H1 (cell line): ENCODE data around the gene TRIM46. TPM values are rescaled to one million over a fixed set of nuclear protein-coding genes. Genes with fewer than 3 reads are reported as not detected.

ENCODE experiments used
- CTCF ChIA-PET: fragments of 300-600 bp; sonication (Branson Sonifier 250); formaldehyde crosslinking; loops from one replicate; lab custom pipeline; 2021; ENCODE audit not compliant: partially characterized antibody; lab: Charles Lee
- POLR2A ChIA-PET: fragments of 300-600 bp; sonication (Branson Sonifier 250); formaldehyde crosslinking; loops from one replicate; lab custom pipeline; 2021; ENCODE audit warnings: inconsistent platforms; ENCODE audit not compliant: partially characterized antibody; lab: Charles Lee
- DNase-seq, 2 experiments: peaks; one replicate each; pipeline versions ENCODE4 v3.0.0 to v3.0.0-alpha.2; 2010 to 2022; ENCODE audit warnings: low spot score in 2 of 2, low read depth in 1 of 2, mixed read lengths in 1 of 2
- FAIRE-seq: peaks from 2 replicates; lab custom pipeline; 2011; peaks lifted over from hg19 to GRCh38; lab: Jason Lieb, UNC
- H2AFZ ChIP-seq: 2 replicates; pipeline ENCODE4 v1.8.1; 2012; ENCODE audit warnings: low read length, inconsistent platforms
- H2AK5ac ChIP-seq: 2 replicates; pipeline ENCODE4 v1.6.1; 2013; ENCODE audit warnings: low read depth, low read length
- H2BK120ac ChIP-seq: replicated peaks from 2 replicates; pipeline ENCODE3; 2013; ENCODE audit warnings: low read depth, low read length, inconsistent platforms
- H2BK12ac ChIP-seq: 2 replicates; pipeline ENCODE4 v1.6.1; 2013; ENCODE audit warnings: low read depth, low read length
- H2BK15ac ChIP-seq: 2 replicates; pipeline ENCODE4 v1.6.1; 2013; ENCODE audit warnings: low read length
- H2BK20ac ChIP-seq: 2 replicates; pipeline ENCODE4 v1.6.1; 2013; ENCODE audit warnings: low read length
- H2BK5ac ChIP-seq: 2 replicates; pipeline ENCODE4 v1.6.1; 2013; ENCODE audit warnings: low read depth, low read length
- H3K14ac ChIP-seq: 2 replicates; pipeline ENCODE4 v1.6.1; 2013; ENCODE audit warnings: inconsistent platforms; ENCODE audit not compliant: insufficient read length
- H3K18ac ChIP-seq: 2 replicates; pipeline ENCODE4 v1.6.1; 2013; ENCODE audit warnings: low read length; ENCODE audit errors: extremely low read depth
- H3K23ac ChIP-seq: 2 replicates; pipeline ENCODE4 v1.6.1; 2013; ENCODE audit warnings: inconsistent platforms; ENCODE audit not compliant: insufficient read length
- H3K23me2 ChIP-seq: 2 replicates; pipeline ENCODE4 v1.6.1; 2013; ENCODE audit warnings: low read depth, low read length
- H3K27ac ChIP-seq: 2 replicates; pipeline ENCODE4 v1.6.1; 2011; ENCODE audit warnings: low read depth, low read length, inconsistent platforms
- H3K27me3 ChIP-seq, 4 experiments: replicated peaks in 1 of 4; 1 replicate in 1 of 4; 2 replicates in 3 of 4; pipeline versions ENCODE4 v1.6.1 to v1.8.1; 2011 to 2013; ENCODE audit warnings: low read length in 3 of 4, mild to moderate bottlenecking in 3 of 4, inconsistent platforms in 2 of 4, mixed read lengths in 2 of 4, moderate library complexity in 1 of 4; ENCODE audit not compliant: control insufficient read depth in 3 of 4, insufficient read depth in 3 of 4; ENCODE audit errors: extremely low read depth in 1 of 4
- H3K36me3 ChIP-seq, 4 experiments: 2 replicates each; pipeline versions ENCODE4 v1.6.1 to v1.8.1; 2011 to 2013; ENCODE audit warnings: mild to moderate bottlenecking in 4 of 4, low read length in 3 of 4, moderate library complexity in 2 of 4, control low read depth in 1 of 4, inconsistent platforms in 1 of 4; ENCODE audit not compliant: insufficient read depth in 4 of 4, control insufficient read depth in 2 of 4
- H3K4ac ChIP-seq: replicated peaks from 2 replicates; pipeline ENCODE3; 2013; ENCODE audit warnings: low read length, low read depth, mixed read lengths, inconsistent platforms; ENCODE audit not compliant: insufficient read length
- H3K4me1 ChIP-seq, 4 experiments: replicated peaks in 1 of 4; 1 replicate in 1 of 4; 2 replicates in 3 of 4; pipeline versions ENCODE4 v1.6.1 to v1.8.1; 2011 to 2013; ENCODE audit warnings: low read length in 3 of 4, inconsistent platforms in 2 of 4, mixed read lengths in 1 of 4; ENCODE audit not compliant: insufficient read depth in 4 of 4, control insufficient read depth in 3 of 4
- H3K4me2 ChIP-seq, 2 experiments: 2 replicates each; pipeline versions ENCODE4 v1.6.1 to v1.8.1; 2011 to 2013; ENCODE audit warnings: low read depth in 2 of 2, low read length in 2 of 2, control low read depth in 1 of 2, inconsistent platforms in 1 of 2, mild to moderate bottlenecking in 1 of 2; ENCODE audit not compliant: insufficient read depth in 1 of 2
- H3K4me3 ChIP-seq, 4 experiments: fragments of 200-600, 300-600 bp in 1 of 4; sonication (generic), shearing (Covaris generic), sonication (Bioruptor Twin) in 1 of 4; 2 replicates each; pipeline versions ENCODE4 v1.5.1 to v1.8.1; 2011 to 2016; ENCODE audit warnings: low read length in 4 of 4, low read depth in 3 of 4, control low read depth in 2 of 4, inconsistent platforms in 2 of 4, mild to moderate bottlenecking in 2 of 4, mixed read lengths in 1 of 4, moderate library complexity in 1 of 4; ENCODE audit not compliant: insufficient read depth in 2 of 4; ENCODE audit errors: extremely low read depth in 1 of 4
- H3K56ac ChIP-seq: replicated peaks from 2 replicates; pipeline ENCODE3; 2013; ENCODE audit warnings: low read depth, mild to moderate bottlenecking, mixed read lengths, low read length, inconsistent platforms; ENCODE audit not compliant: insufficient read length
- H3K79me1 ChIP-seq: 2 replicates; pipeline ENCODE4 v1.6.1; 2013; ENCODE audit warnings: low read depth, low read length, control low read depth
- H3K79me2 ChIP-seq, 2 experiments: 2 replicates each; pipeline versions ENCODE4 v1.6.1 to v1.8.1; 2012 to 2013; ENCODE audit warnings: low read length in 2 of 2, mild to moderate bottlenecking in 2 of 2, inconsistent platforms in 1 of 2; ENCODE audit not compliant: insufficient read depth in 2 of 2, control insufficient read depth in 1 of 2
- H3K9ac ChIP-seq, 4 experiments: replicated peaks in 1 of 4; 1 replicate in 1 of 4; 2 replicates in 3 of 4; pipeline versions ENCODE4 v1.6.1 to v1.8.1; 2011 to 2013; ENCODE audit warnings: low read depth in 3 of 4, low read length in 3 of 4, control low read depth in 2 of 4, mild to moderate bottlenecking in 2 of 4, moderate library complexity in 2 of 4, inconsistent platforms in 1 of 4; ENCODE audit errors: extremely low read depth in 1 of 4
- H3K9me3 ChIP-seq, 2 experiments: 2 replicates each; pipeline versions ENCODE4 v1.6.1 to v1.8.1; 2012 to 2013; ENCODE audit warnings: mild to moderate bottlenecking in 2 of 2, moderate library complexity in 2 of 2, control low read depth in 1 of 2, inconsistent platforms in 1 of 2, low read depth in 1 of 2, low read length in 1 of 2, mixed read lengths in 1 of 2; ENCODE audit not compliant: insufficient read depth in 2 of 2
- H4K20me1 ChIP-seq, 2 experiments: replicated peaks in 1 of 2; 2 replicates each; pipeline versions ENCODE3 to v1.8.1; 2011 to 2013; ENCODE audit warnings: inconsistent platforms in 2 of 2, low read length in 2 of 2, mild to moderate bottlenecking in 1 of 2; ENCODE audit not compliant: insufficient read depth in 2 of 2, control insufficient read depth in 1 of 2
- H4K5ac ChIP-seq: 2 replicates; pipeline ENCODE4 v1.6.1; 2013; ENCODE audit warnings: low read length, low read depth, mixed read lengths, inconsistent platforms; ENCODE audit not compliant: insufficient read length
- H4K8ac ChIP-seq: 2 replicates; pipeline ENCODE4 v1.8.0; 2013; ENCODE audit warnings: mild to moderate bottlenecking, moderate library complexity, low read length, inconsistent platforms; ENCODE audit not compliant: insufficient read depth; ENCODE audit errors: extremely low read depth
- H4K91ac ChIP-seq: replicated peaks from 2 replicates; pipeline ENCODE3; 2013; ENCODE audit warnings: low read length, mixed read lengths, inconsistent platforms; ENCODE audit not compliant: insufficient read length
- ATF2 ChIP-seq: IDR thresholded peaks from 2 replicates; pipeline ENCODE4 v1.6.1; 2012; ENCODE audit warnings: low read length, inconsistent platforms
- CEBPB ChIP-seq: IDR thresholded peaks from 2 replicates; pipeline ENCODE4 v1.6.1; 2012; ENCODE audit warnings: low read depth, low read length
- GTF2F1 ChIP-seq: IDR thresholded peaks from 2 replicates; pipeline ENCODE4 v1.6.1; 2012; ENCODE audit warnings: low read depth, low read length, improper control_type of control experiment, borderline replicate concordance
- JUND ChIP-seq: IDR thresholded peaks from 2 replicates; pipeline ENCODE4 v1.6.1; 2011; ENCODE audit warnings: mild to moderate bottlenecking, improper control_type of control experiment, low read length
- KDM1A ChIP-seq: fragments of 200-600, 300-600 bp; sonication (generic); IDR thresholded peaks from 2 replicates; pipeline ENCODE4 v1.7.1; 2016; ENCODE audit warnings: mild to moderate bottlenecking, low read length, borderline replicate concordance
- POLR2A ChIP-seq, 2 experiments: IDR thresholded peaks; 1 replicate in 1 of 2; 2 replicates in 1 of 2; pipeline ENCODE4 v1.6.1; 2011; ENCODE audit warnings: low read depth in 2 of 2, low read length in 2 of 2, mild to moderate bottlenecking in 2 of 2; ENCODE audit errors: control extremely low read depth in 1 of 2
- POLR2AphosphoS5 ChIP-seq: IDR thresholded peaks from 2 replicates; pipeline ENCODE4 v1.6.1; 2011; ENCODE audit warnings: low read depth, low read length
- POU5F1 ChIP-seq: IDR thresholded peaks from 2 replicates; pipeline ENCODE4 v1.6.1; 2011; ENCODE audit warnings: low read depth, mild to moderate bottlenecking, low read length, moderate library complexity
- RXRA ChIP-seq: IDR thresholded peaks from 2 replicates; pipeline ENCODE4 v1.6.1; 2011; ENCODE audit warnings: low read depth, mild to moderate bottlenecking, low read length, moderate library complexity; ENCODE audit not compliant: insufficient read depth
- ZNF274 ChIP-seq: IDR thresholded peaks from 2 replicates; pipeline ENCODE4 v1.7.0; 2012; ENCODE audit warnings: low read length, borderline replicate concordance; ENCODE audit errors: extremely low read depth
- whole genome bisulfite sequencing, 2 experiments: shearing (Covaris generic) in 1 of 2; methylation state at CpG; one replicate each; pipeline versions ENCODE4 v1.1.6 to v1.1.7; 2013 to 2015; ENCODE audit warnings: low lambda C conversion rate in 2 of 2, mixed read lengths in 2 of 2, inconsistent platforms in 1 of 2, low coverage in 1 of 2, missing lambda C conversion rate in 1 of 2; ENCODE audit not compliant: insufficient replicate concordance in 2 of 2, insufficient coverage in 1 of 2, insufficient read length in 1 of 2; ENCODE audit errors: extremely low coverage in 1 of 2, missing lambda C conversion rate in 1 of 2; 5-methylcytosine and 5-hydroxymethylcytosine counted together
- polyA plus RNA-seq, 7 experiments: library from polyadenylated mRNA; depleted of rRNA in 3 of 7; stranded (reverse) in 5 of 7; unstranded in 2 of 7; fragments of >200 nt in 5 of 7; fragments of 200-250 nt in 2 of 7; gene quantifications; 1 replicate in 5 of 7; 2 replicates in 1 of 7; 4 replicates in 1 of 7; pipeline versions ENCODE4 v1.2.1 to v1.2.3, GENCODE V29; 2011 to 2013; ENCODE audit warnings: missing spikeins in 2 of 7, mixed read lengths in 2 of 7
- total RNA-seq: library from RNA; stranded (reverse); fragmentation: NEBNext Ultra II Directional; extraction: Animal tissue kit (Norgen Biotek cat#: 25700); gene quantifications from 2 replicates; pipeline ENCODE4 v1.2.1, GENCODE V29; 2021

TRIM46 gene
- total and polyA plus RNA-seq, 2 of the 8 experiments (the other 6 are each of a cell fraction or from before 2014, with no cell fraction given), result 15.5 to 21.6 TPM

- peaks cover 40 to 70% (median 58%) of the 10 kb centered on the region in 4 experiments for H3K36me3 ChIP-seq
- no peak overlapping the region for H2BK120ac ChIP-seq
- no peak overlapping the region for H3K23ac ChIP-seq
- H3K14ac ChIP-seq, result no peak overlapping the region
- TF ChIP-seq ATF2 (no peak), POLR2AphosphoS5 (peak; percentile 80), CEBPB (no peak), POU5F1 (no peak), ZNF274 (no peak), POLR2A (IDR thresholded peaks at IDR 0.05; ENCODE audit: control extremely low read depth in 1 of 2, low read depth in 2 of 2, low read length in 2 of 2) (peak in 1 of 2 experiments; percentile 83; a peak in 2 of 3 replicates), JUND (no peak), KDM1A (no peak), GTF2F1 (no peak), RXRA (no peak)
- TF ChIP-seq, all 59 proteins: peak for 2
- Histone ChIP-seq H3K27ac (no peak overlapping the region), H4K91ac (no peak overlapping the region), H3K4me1 (peaks cover 0 to 17% (median 11%) of the 10 kb centered on the region in 4 experiments; a peak in 6 of 7 replicates), H4K5ac (no peak overlapping the region), H3K79me2 (peaks cover 0 to 14% of the 10 kb centered on the region in 2 experiments; a peak in 2 of 4 replicates), H3K23me2 (no peaks in the 10 kb centered on the region), H3K56ac (no peak overlapping the region), H3K9me3 (no peaks in the 10 kb centered on the region), H3K4me2 (no peak overlapping the region), H2BK20ac (no peak overlapping the region), H4K8ac (no peak overlapping the region; the same call in 1 of the 2 replicates), H2BK15ac (no peak overlapping the region), H4K20me1 (peaks cover 17 to 43% of the 10 kb centered on the region in 2 experiments), H3K18ac (no peak overlapping the region), H2AFZ (no peak overlapping the region), H2AK5ac (no peak overlapping the region), H3K4ac (no peak overlapping the region), H3K4me3 (no peak overlapping the region), H3K27me3 (no peaks in the 10 kb centered on the region; a peak in 1 of 7 replicates), H3K79me1 (peaks cover 14% of the 10 kb centered on the region), H2BK5ac (no peak overlapping the region), H3K9ac (no peak overlapping the region), H2BK12ac (no peak overlapping the region)
- CTCF ChIA-PET, result interaction anchor here (0.9 to 1.8 kb wide), 4 partner anchors 9 to 48 kb away, joined by 3 to 8 read pairs (median 6); no protein-coding TSS in a partner anchor
- FAIRE-seq (no peak), DNase-seq (no peak)
- POLR2A ChIA-PET, result interaction anchor here (0.9 to 19.4 kb wide), 13 partner anchors 6 to 230 kb away, joined by 3 to 512 read pairs (median 5); partner anchors contain the start of genes ENTREP3, KRTCAP2 and TRIM46
- 95% methylated on average over 7 of the region's 7 CpGs; no CpG with 5 or more reads in 1 of the 2 experiments for WGBS, 2 experiments
These were observed 28.5 kb downstream of the TRIM46 start for GRCh38 chr1:155202198-155202597.
